CD4-positive, alpha-beta T cell (primary cell): Measurements from ENCODE around the gene EFCAB10. TPM values are rescaled to one million over a fixed set of nuclear protein-coding genes. Genes with fewer than 3 reads are reported as not detected.
"Not testable (repeated sequence)": the region's sequence is repeated elsewhere in the genome, so short reads cannot be mapped to it uniquely, and the experiment has no call there.

Experiments
- ATAC-seq: fragments of 200-7000 bp; cut with Tn5 transposase; one replicate; pipeline ENCODE4 v1.10.0; 2022; ENCODE audit warnings: mild to moderate bottlenecking; ENCODE audit not compliant: poor library complexity
- CTCF ChIA-PET: fragments of 350-600 bp; sonication (Branson Sonifier 250); formaldehyde crosslinking; loops from one replicate; lab custom pipeline; 2021; ENCODE audit warnings: antibody characterized with exemption, inconsistent platforms; lab: Charles Lee
- POLR2A ChIA-PET: fragments of 350-600 bp; sonication (Branson Sonifier 250); formaldehyde crosslinking; loops from one replicate; lab custom pipeline; 2021; ENCODE audit warnings: antibody characterized with exemption, inconsistent platforms; lab: Charles Lee
- DNase-seq, 14 experiments: peaks; one replicate each; pipeline ENCODE4 v3.0.0-alpha.2; 2013 to 2020; ENCODE audit warnings: mixed read lengths in 2 of 14
- H3K27ac ChIP-seq, 2 donors: one replicate each; pipeline versions ENCODE4 v1.5.1 to v1.7.0; 2013; ENCODE audit warnings: low read length in 2 of 2, low read depth in 1 of 2, mild to moderate bottlenecking in 1 of 2
- H3K27me3 ChIP-seq, 2 experiments: 1 replicate in 1 of 2; 2 replicates in 1 of 2; pipeline versions ENCODE4 v1.6.1 to v1.7.0; 2013; ENCODE audit warnings: low read length in 2 of 2, control low read depth in 1 of 2, mild to moderate bottlenecking in 1 of 2, moderate library complexity in 1 of 2; ENCODE audit not compliant: insufficient read depth in 2 of 2, control insufficient read depth in 1 of 2
- H3K36me3 ChIP-seq: one replicate; pipeline ENCODE4 v1.6.1; 2013; ENCODE audit warnings: low read length, control low read depth; ENCODE audit not compliant: insufficient read depth
- H3K4me1 ChIP-seq: one replicate; pipeline ENCODE4 v1.6.1; 2013; ENCODE audit warnings: low read length, control low read depth; ENCODE audit not compliant: insufficient read depth
- H3K4me3 ChIP-seq: one replicate; pipeline ENCODE4 v1.5.1; 2013; ENCODE audit warnings: mild to moderate bottlenecking, low read length, moderate library complexity
- H3K9me3 ChIP-seq, 2 experiments: 1 replicate in 1 of 2; 2 replicates in 1 of 2; pipeline versions ENCODE4 v1.6.1 to v1.7.0; 2013; ENCODE audit warnings: low read length in 2 of 2, mild to moderate bottlenecking in 2 of 2, control low read depth in 1 of 2, moderate library complexity in 1 of 2; ENCODE audit not compliant: control insufficient read depth in 1 of 2, insufficient read depth in 1 of 2
- H3K27ac Mint-ChIP-seq: one replicate; pipeline ENCODE4 v1.8.0; 2020; ENCODE audit warnings: mixed read lengths
- H3K27me3 Mint-ChIP-seq: one replicate; pipeline ENCODE4 v1.8.0; 2021; ENCODE audit warnings: mixed read lengths
- H3K36me3 Mint-ChIP-seq: one replicate; pipeline ENCODE4 v1.8.0; 2021; ENCODE audit warnings: low read depth, mixed read lengths
- H3K4me1 Mint-ChIP-seq: one replicate; pipeline ENCODE4 v1.8.0; 2021; ENCODE audit warnings: low read depth, mixed read lengths
- H3K4me3 Mint-ChIP-seq: one replicate; pipeline ENCODE4 v1.8.0; 2020; ENCODE audit warnings: mild to moderate bottlenecking, mixed read lengths
- H3K9me3 Mint-ChIP-seq: one replicate; pipeline ENCODE4 v1.8.0; 2020; ENCODE audit warnings: mixed read lengths
- intact Hi-C, 2 experiments: fragments of 100-400 bp; cut with DNase I in 1 of 2; cut with micrococcal nuclease in 1 of 2; formaldehyde crosslinking; loops; one replicate each; pipeline versions ENCODE4 v1.15.1 to v1.9.0; 2023 to 2025; cut with DNase I, micrococcal nuclease
- total RNA-seq, 174 experiments: library from RNA in 2 of 174; stranded (reverse) in 2 of 174; gene quantifications; one replicate each; pipeline ENCODE4 v1.2.3 and lab custom pipeline; 2021 to 2026
- TF ChIP-seq, protein P1 (sequence below): fragments of 200-600 bp; IDR thresholded peaks from one replicate; pipeline ENCODE4 v1.8.0; 2022; ENCODE audit warnings: antibody characterized with exemption, mild to moderate bottlenecking

EFCAB10 gene
- total RNA-seq, 2 experiments from 2014 or later = 0.78 to 1.1 TPM

DNA sequence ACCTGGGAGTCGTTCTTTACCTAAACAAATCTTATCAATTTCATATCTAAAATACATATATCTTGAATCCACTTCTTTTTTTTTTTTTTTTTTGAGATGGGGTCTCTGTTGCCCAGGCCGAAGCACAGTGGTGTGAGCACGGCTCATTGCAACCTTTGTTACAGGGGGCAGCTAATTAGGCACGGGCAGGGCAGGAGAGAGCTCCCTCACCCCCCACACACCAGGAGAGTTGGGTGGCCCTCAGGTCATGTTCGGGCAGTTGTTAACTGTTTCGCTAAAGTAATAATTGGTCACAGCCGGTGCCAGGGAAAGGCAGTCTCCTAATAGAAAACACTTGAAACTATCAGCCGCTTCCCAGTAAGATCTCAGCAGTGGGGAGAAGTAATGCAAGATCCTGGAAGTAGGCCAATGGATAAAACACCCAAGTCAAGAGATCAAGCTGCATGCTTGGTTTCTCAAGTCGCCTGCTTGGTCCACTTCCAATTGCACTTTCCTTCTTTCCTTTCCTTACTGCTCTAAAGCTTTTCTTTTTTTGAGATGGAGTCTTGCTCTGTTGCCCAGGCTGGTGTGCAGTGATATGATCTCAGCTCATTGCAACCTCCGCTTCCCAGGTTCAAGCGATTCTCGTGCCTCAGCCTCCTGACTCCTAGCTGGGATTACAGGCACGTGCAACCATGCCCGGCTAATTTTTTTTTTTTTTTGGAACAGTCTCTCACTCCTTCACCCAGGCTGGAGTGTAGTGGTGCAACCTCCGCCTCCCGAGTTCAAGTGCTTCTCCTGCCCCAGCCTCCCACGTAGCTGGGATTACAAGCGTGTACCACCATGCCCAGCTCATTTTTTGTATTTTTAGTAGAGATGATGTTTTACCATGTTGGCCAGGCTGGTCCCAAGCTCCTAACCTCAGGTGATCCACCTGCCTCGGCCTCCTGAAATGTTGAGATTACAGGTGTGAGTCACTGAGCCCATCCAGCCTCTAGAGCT lies 21.3 kb upstream of the EFCAB10 start:
- Mint-ChIP-seq H3K4me3 (no peak overlapping the region), H3K36me3 (peaks cover 7% of the 10 kb centered on the region), H3K4me1 (no peaks in the 10 kb centered on the region), H3K9me3 (no peaks in the 10 kb centered on the region), H3K27me3 (no peaks in the 10 kb centered on the region), H3K27ac (no peak overlapping the region)
- Histone ChIP-seq H3K36me3 (no peaks in the 10 kb centered on the region), H3K4me3 (no peak overlapping the region), H3K27me3 (no peaks in the 10 kb centered on the region), H3K27ac (no peak overlapping the region), H3K4me1 (no peaks in the 10 kb centered on the region), H3K9me3 (no peaks in the 10 kb centered on the region)
- ChIA-PET POLR2A (interaction anchor here (1.4 kb wide), 1 partner anchor 13 kb away, joined by 4 read pairs; no protein-coding TSS in a partner anchor), CTCF (no interaction called here)
- intact Hi-C loops = no loop called here
- ATAC-seq (no peak), DNase-seq (no peak)
- TF ChIP-seq, protein P1, sequence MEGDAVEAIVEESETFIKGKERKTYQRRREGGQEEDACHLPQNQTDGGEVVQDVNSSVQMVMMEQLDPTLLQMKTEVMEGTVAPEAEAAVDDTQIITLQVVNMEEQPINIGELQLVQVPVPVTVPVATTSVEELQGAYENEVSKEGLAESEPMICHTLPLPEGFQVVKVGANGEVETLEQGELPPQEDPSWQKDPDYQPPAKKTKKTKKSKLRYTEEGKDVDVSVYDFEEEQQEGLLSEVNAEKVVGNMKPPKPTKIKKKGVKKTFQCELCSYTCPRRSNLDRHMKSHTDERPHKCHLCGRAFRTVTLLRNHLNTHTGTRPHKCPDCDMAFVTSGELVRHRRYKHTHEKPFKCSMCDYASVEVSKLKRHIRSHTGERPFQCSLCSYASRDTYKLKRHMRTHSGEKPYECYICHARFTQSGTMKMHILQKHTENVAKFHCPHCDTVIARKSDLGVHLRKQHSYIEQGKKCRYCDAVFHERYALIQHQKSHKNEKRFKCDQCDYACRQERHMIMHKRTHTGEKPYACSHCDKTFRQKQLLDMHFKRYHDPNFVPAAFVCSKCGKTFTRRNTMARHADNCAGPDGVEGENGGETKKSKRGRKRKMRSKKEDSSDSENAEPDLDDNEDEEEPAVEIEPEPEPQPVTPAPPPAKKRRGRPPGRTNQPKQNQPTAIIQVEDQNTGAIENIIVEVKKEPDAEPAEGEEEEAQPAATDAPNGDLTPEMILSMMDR = no peak

DNA sequence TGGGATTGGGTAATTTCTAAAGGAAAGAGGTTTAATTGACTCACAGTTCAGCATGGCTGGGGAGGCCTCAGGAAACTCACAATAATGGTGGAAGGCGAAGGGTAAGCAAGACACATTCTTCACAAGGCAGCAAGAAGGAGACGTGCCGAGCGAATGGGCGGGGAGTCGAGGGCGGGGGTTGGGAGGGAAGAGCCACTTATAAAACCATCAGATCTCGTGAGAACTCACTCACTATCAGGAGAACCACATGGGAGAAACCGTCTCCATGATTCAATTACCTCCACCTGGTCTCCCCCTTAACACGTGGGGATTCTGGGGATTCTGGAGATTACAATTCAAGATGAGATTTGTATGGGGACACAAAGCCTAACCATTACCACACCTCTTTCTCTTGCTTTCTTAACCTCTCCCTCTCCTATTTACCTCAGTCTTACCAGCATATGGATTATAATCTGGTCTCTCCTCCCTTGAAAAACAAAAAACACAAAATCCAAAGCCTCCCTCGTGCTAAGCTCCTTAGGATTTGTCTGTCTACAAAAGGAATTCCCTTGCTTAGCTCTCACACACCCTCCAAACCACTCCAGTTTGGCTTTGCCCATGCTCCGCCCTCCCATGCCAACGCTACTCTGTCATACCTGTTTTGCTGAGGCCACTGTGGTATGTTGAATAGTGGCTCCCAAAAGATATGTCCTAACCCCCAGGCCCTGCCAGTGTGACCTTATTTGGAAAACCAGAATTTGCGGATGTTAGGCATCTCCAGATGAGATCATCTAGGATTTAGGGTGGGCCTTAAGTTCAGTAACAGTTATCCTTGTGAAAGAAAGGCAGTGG lies 19.6 kb upstream of the EFCAB10 start:
- no peaks in the 10 kb centered on the region for H3K9me3 Mint-ChIP-seq
- CTCF ChIA-PET = no interaction called here
- H3K4me3 Mint-ChIP-seq = no peak overlapping the region
- H3K36me3 Mint-ChIP-seq = no peaks in the 10 kb centered on the region
- Histone ChIP-seq H3K4me3 (no peak overlapping the region), H3K27me3 (no peaks in the 10 kb centered on the region), H3K9me3 (no peaks in the 10 kb centered on the region), H3K36me3 (no peaks in the 10 kb centered on the region), H3K27ac (no peak overlapping the region), H3K4me1 (no peaks in the 10 kb centered on the region)
- no peak overlapping the region for H3K27ac Mint-ChIP-seq
- no peaks in the 10 kb centered on the region for H3K27me3 Mint-ChIP-seq
- POLR2A ChIA-PET = no interaction called here
- intact Hi-C loops = no loop called here
- TF ChIP-seq, protein P1 = no peak
- ATAC-seq = no peak
- no peaks in the 10 kb centered on the region for H3K4me1 Mint-ChIP-seq
- no peak for DNase-seq

DNA sequence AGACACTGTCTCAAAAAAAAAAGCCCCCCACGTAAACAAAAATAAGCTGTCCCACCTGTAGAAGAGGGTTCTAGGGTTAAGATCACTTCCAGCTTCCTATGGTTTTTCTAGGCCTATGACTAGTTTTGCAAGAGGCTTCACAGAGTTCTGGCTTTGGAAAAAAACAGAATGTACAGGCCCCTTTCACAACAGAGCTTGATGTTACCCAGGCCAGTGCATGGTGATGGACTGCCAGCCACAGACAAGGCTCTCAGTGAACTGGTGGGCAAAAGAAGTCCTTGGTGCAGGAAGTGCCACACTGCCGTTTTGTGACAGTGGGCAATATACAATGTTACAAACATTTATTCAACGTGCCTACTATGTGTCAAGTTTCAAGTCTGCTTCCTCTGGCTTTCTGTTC lies 18.3 kb upstream of the EFCAB10 start:
- Mint-ChIP-seq H3K36me3 (no peaks in the 10 kb centered on the region), H3K27me3 (no peaks in the 10 kb centered on the region), H3K4me1 (no peaks in the 10 kb centered on the region), H3K27ac (no peak overlapping the region), H3K9me3 (no peaks in the 10 kb centered on the region), H3K4me3 (no peak overlapping the region)
- no peak overlapping the region for H3K27ac ChIP-seq
- intact Hi-C loops = no loop called here
- H3K9me3 ChIP-seq = no peaks in the 10 kb centered on the region
- no peaks in the 10 kb centered on the region for H3K4me1 ChIP-seq
- DNase-seq (no peak), ATAC-seq (no peak)
- ChIA-PET POLR2A (no interaction called here), CTCF (no interaction called here)
- H3K4me3 ChIP-seq = no peak overlapping the region
- H3K36me3 ChIP-seq = no peaks in the 10 kb centered on the region
- TF ChIP-seq, protein P1 = no peak
- no peaks in the 10 kb centered on the region for H3K27me3 ChIP-seq

DNA sequence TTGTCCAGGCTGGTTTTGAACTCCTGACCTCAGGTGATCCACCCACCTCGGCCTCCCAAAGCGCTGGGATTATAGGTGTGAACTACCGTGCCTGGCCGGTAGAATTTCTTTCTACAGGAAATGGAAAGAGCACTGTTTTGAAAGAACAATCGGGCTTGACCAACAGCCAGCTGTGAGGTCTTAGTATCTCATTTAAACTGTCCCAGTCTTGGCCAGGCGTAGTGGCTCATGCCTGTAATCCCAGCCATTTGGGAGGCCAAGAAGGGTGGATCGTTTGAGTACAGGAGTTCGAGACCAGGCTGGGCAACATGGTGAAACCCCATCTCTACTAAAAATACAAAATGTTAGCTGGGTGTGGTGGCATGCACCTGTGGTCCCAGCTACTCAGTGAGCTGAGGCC lies 17.8 kb upstream of the EFCAB10 start:
- DNase-seq, H3K36me3 Mint-ChIP-seq, H3K4me1 ChIP-seq, CTCF ChIA-PET, intact Hi-C loops, H3K27me3 ChIP-seq, H3K27me3 Mint-ChIP-seq, H3K4me1 Mint-ChIP-seq, H3K27ac ChIP-seq, H3K9me3 ChIP-seq, H3K4me3 Mint-ChIP-seq, POLR2A ChIA-PET, H3K4me3 ChIP-seq, H3K36me3 ChIP-seq, H3K27ac Mint-ChIP-seq, H3K9me3 Mint-ChIP-seq, ATAC-seq: not testable (repeated sequence)
